T-cell (primary cell): ENCODE data around the gene ITLN1. TPM values are rescaled to one million over a fixed set of nuclear protein-coding genes. Genes with fewer than 3 reads are reported as not detected.

Experiments
- ATAC-seq, 4 experiments: fragments of 200-7000 bp in 3 of 4; fragments of 150-1000 bp in 1 of 4; cut with Tn5 transposase; replicated peaks in 1 of 4; 1 replicate in 3 of 4; 2 replicates in 1 of 4; pipeline ENCODE4 v1.10.0; 2021; ENCODE audit warnings: moderate library complexity in 3 of 4, mild to moderate bottlenecking in 2 of 4, moderate number of reproducible peaks in 1 of 4
- CTCF ChIA-PET, 2 donors: fragments of 300-600 bp; sonication (Branson Sonifier 250); formaldehyde crosslinking; loops; one replicate each; lab custom pipeline; 2022; ENCODE audit warnings: antibody characterized with exemption in 2 of 2; lab: Charles Lee
- POLR2A ChIA-PET, 2 donors: fragments of 300-600 bp; sonication (Branson Sonifier 250); formaldehyde crosslinking; loops; one replicate each; lab custom pipeline; 2022; ENCODE audit warnings: antibody characterized with exemption in 2 of 2; lab: Charles Lee
- DNase-seq, 35 experiments: peaks; one replicate each; pipeline versions ENCODE4 v3.0.0 to v3.0.0-alpha.2; 2013 to 2023
- H3K27ac ChIP-seq: one replicate; pipeline ENCODE4 v1.5.1; 2013; ENCODE audit warnings: low read length
- H3K27me3 ChIP-seq, 2 experiments: replicated peaks in 1 of 2; 1 replicate in 1 of 2; 2 replicates in 1 of 2; pipeline versions ENCODE4 v1.6.1 to v1.7.0; 2013; ENCODE audit warnings: low read length in 1 of 2, mixed read lengths in 1 of 2; ENCODE audit not compliant: control insufficient read depth in 2 of 2, insufficient read depth in 2 of 2; ENCODE audit errors: extremely low read depth in 1 of 2
- H3K36me3 ChIP-seq, 2 donors: 1 replicate in 1 of 2; 2 replicates in 1 of 2; pipeline versions ENCODE4 v1.6.1 to v1.7.0; 2013; ENCODE audit warnings: low read length in 1 of 2; ENCODE audit not compliant: control insufficient read depth in 2 of 2, insufficient read depth in 1 of 2; ENCODE audit errors: extremely low read depth in 1 of 2
- H3K4me1 ChIP-seq, 2 experiments: 1 replicate in 1 of 2; 2 replicates in 1 of 2; pipeline versions ENCODE4 v1.6.1 to v1.7.0; 2013; ENCODE audit warnings: low read length in 2 of 2, mixed read lengths in 1 of 2; ENCODE audit not compliant: insufficient read depth in 2 of 2, control insufficient read depth in 1 of 2; ENCODE audit errors: extremely low read depth in 1 of 2
- H3K4me3 ChIP-seq, 2 donors: 1 replicate in 1 of 2; 2 replicates in 1 of 2; pipeline versions ENCODE4 v1.5.1 to v1.7.0; 2013; ENCODE audit warnings: mild to moderate bottlenecking in 2 of 2, low read length in 1 of 2, moderate library complexity in 1 of 2; ENCODE audit not compliant: control insufficient read depth in 1 of 2; ENCODE audit errors: extremely low read depth in 1 of 2
- H3K9me3 ChIP-seq: 2 replicates; pipeline ENCODE4 v1.7.0; 2013
- H3K27ac Mint-ChIP-seq, 2 donors: one replicate each; pipeline ENCODE4 v1.8.0; 2020 to 2021; ENCODE audit warnings: mild to moderate bottlenecking in 2 of 2, mixed read lengths in 2 of 2
- H3K27me3 Mint-ChIP-seq, 2 donors: one replicate each; pipeline ENCODE4 v1.8.0; 2021 to 2022; ENCODE audit warnings: mixed read lengths in 2 of 2
- H3K36me3 Mint-ChIP-seq: one replicate; pipeline ENCODE4 v1.8.0; 2021; ENCODE audit warnings: mixed read lengths
- H3K4me1 Mint-ChIP-seq, 3 donors: one replicate each; pipeline ENCODE4 v1.8.0; 2020 to 2022; ENCODE audit warnings: mixed read lengths in 3 of 3, mild to moderate bottlenecking in 1 of 3
- H3K4me3 Mint-ChIP-seq, 3 donors: one replicate each; pipeline ENCODE4 v1.8.0; 2020 to 2022; ENCODE audit warnings: mild to moderate bottlenecking in 3 of 3, mixed read lengths in 3 of 3, moderate library complexity in 3 of 3
- H3K9me3 Mint-ChIP-seq, 3 donors: one replicate each; pipeline ENCODE4 v1.8.0; 2020 to 2022; ENCODE audit warnings: mixed read lengths in 3 of 3
- WGBS: methylation state at CpG from one replicate; pipeline ENCODE4 v1.1.5; 2013; ENCODE audit warnings: missing lambda C conversion rate; ENCODE audit not compliant: insufficient coverage; 5-methylcytosine and 5-hydroxymethylcytosine counted together
- total RNA-seq, 35 experiments: library from RNA in 6 of 35; stranded (reverse) in 6 of 35; fragments of 120-200 nt in 1 of 35; gene quantifications; one replicate each; pipeline versions ENCODE4 v1.2.1 to v1.2.4 and lab custom pipeline; 2013 to 2026

ITLN1 gene
- total RNA-seq, 5 donors from 2014 or later (not counting 1 experiment from before 2014, with no cell fraction given): not detected

- Histone ChIP-seq H3K4me3 (no peak overlapping the region), H3K4me1 (peaks cover 3 to 18% of the 10 kb centered on the region in 2 experiments), H3K27ac (no peak overlapping the region), H3K27me3 (peaks cover 0 to 3% of the 10 kb centered on the region in 2 experiments), H3K36me3 (peaks cover 0 to under 1% of the 10 kb centered on the region in 2 donors), H3K9me3 (no peaks in the 10 kb centered on the region)
- Mint-ChIP-seq H3K9me3 (peaks cover 0 to 3% (median 0%) of the 10 kb centered on the region in 3 donors), H3K27me3 (peaks cover 0 to 1% of the 10 kb centered on the region in 2 donors), H3K4me1 (peaks cover 15 to 33% (median 19%) of the 10 kb centered on the region in 3 donors), H3K4me3 (no peak overlapping the region), H3K27ac (no peak overlapping the region), H3K36me3 (no peaks in the 10 kb centered on the region)
- ATAC-seq (no peak), DNase-seq (no peak)
- ChIA-PET POLR2A (no interaction called here), CTCF (no interaction called here)
- WGBS: 94% methylated on average over 8 of the region's 12 CpGs
Measured at GRCh38 chr1:160846281-160846680, 38.7 kb downstream of the ITLN1 start.

DNA sequence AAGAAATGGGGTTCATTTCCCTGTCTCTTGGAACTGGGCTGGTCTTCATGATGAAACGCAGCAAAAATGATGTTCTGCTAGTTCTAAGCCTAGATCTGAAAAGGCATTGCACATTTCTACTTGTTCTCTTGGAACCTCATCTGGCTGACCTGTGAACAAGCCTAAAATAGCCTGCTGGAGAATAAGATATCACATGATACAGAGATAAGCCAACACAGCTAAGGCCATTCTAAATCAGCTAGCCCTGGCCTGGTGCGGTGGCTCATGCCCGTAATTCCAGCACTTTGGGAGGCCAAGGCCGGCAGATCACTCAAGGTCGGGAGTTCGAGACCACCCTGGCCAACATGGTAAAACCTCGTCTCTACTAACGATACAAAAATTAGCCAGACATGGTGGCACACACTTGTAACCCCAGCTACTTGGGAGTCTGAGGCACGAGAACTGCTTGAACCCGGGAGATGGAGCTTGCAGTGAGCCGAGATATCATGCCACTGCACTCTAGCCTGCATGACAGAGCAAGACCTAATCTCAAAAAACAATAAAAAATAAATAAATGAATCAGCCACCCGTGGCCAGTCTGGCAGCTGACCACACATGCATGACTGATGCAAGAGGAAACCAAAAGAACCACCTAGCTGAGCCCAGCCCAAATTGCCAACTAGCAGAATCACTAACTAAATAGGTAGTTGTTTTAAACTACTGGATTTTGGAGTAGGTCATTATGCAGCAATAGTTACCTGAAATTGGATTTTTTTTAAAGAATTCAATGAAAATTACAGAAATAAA lies 40.3 kb downstream of the ITLN1 start:
- Mint-ChIP-seq H3K9me3 (peaks cover 0 to 3% (median 0%) of the 10 kb centered on the region in 3 donors), H3K27ac (no peak overlapping the region), H3K4me1 (peaks cover 20 to 38% (median 25%) of the 10 kb centered on the region in 3 donors), H3K4me3 (no peak overlapping the region), H3K27me3 (peaks cover 0 to 1% of the 10 kb centered on the region in 2 donors), H3K36me3 (no peaks in the 10 kb centered on the region)
- ChIA-PET CTCF (interaction anchor here in 1 of 2 donors (1.4 kb wide), 1 partner anchor 10 kb away, joined by 6 read pairs; no protein-coding TSS in a partner anchor), POLR2A (interaction anchor here in 1 of 2 donors (0.6 kb wide), 1 partner anchor 161 kb away, joined by 3 read pairs; no protein-coding TSS in a partner anchor)
- H3K4me1 ChIP-seq: peaks cover 3 to 26% of the 10 kb centered on the region in 2 experiments
- H3K27ac ChIP-seq: no peak overlapping the region
- ATAC-seq (no peak), DNase-seq (no peak)
- H3K27me3 ChIP-seq: peaks cover 0 to 3% of the 10 kb centered on the region in 2 experiments
- 100% methylated on average over 11 of the region's 12 CpGs for WGBS
- no peak overlapping the region for H3K4me3 ChIP-seq
- peaks cover 0 to 6% of the 10 kb centered on the region in 2 donors for H3K36me3 ChIP-seq
- H3K9me3 ChIP-seq: no peaks in the 10 kb centered on the region

DNA sequence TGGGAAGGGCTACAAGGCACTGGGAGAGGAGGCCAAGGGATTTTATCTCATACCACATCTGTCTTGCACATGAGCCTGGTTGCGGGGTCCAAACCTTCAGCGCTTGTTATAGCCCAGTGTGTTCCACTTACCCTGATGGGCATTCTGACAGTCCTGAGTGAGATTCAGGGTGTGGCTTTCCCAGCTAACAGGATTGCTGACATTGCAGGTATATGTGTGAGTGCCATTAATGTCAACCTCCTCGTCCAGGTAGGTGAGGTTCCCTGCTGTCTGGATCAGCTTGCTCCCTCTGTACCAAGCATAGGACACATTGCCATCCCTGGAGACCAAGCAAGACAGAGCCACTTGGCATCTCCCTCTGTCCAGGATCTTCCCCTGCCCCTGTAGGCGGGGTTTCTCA lies 43.9 kb downstream of the ITLN1 start:
- Histone ChIP-seq H3K4me3 (no peak overlapping the region), H3K36me3 (peaks cover 0 to 6% of the 10 kb centered on the region in 2 donors), H3K9me3 (no peaks in the 10 kb centered on the region), H3K4me1 (peaks cover 32 to 56% of the 10 kb centered on the region in 2 experiments), H3K27ac (no peak overlapping the region), H3K27me3 (no peaks in the 10 kb centered on the region)
- DNase-seq (no peak), ATAC-seq (no peak)
- CTCF ChIA-PET: interaction anchor here in 1 of 2 donors (1.0 kb wide), 2 partner anchors 36 to 222 kb away, joined by 3 to 4 read pairs; no protein-coding TSS in a partner anchor
- POLR2A ChIA-PET: no interaction called here
- no peaks in the 10 kb centered on the region for H3K36me3 Mint-ChIP-seq
- H3K4me1 Mint-ChIP-seq: peaks cover 54 to 66% (median 55%) of the 10 kb centered on the region in 3 donors
- H3K27ac Mint-ChIP-seq: no peak overlapping the region
- peaks cover 0 to 1% of the 10 kb centered on the region in 2 donors for H3K27me3 Mint-ChIP-seq
- 100% methylated on average over 3 of the region's 4 CpGs for WGBS
- no peak overlapping the region for H3K4me3 Mint-ChIP-seq
- no peaks in the 10 kb centered on the region for H3K9me3 Mint-ChIP-seq

GRCh38 chr1:160839746-160840145 lies 45.2 kb downstream of the ITLN1 start:
- Mint-ChIP-seq H3K4me3 (peak overlapping the region in 1 of 3 donors; percentile 52), H3K4me1 (peaks cover 65 to 71% (median 66%) of the 10 kb centered on the region in 3 donors), H3K9me3 (no peaks in the 10 kb centered on the region), H3K36me3 (no peaks in the 10 kb centered on the region), H3K27ac (peak overlapping the region; percentile 62 to 96), H3K27me3 (no peaks in the 10 kb centered on the region)
- ChIA-PET CTCF (interaction anchor here (0.5 to 7.2 kb wide), 7 partner anchors 37 to 221 kb away, joined by 3 to 73 read pairs (median 3); partner anchors contain the start of gene ITLN2 (in 1 of the 2)), POLR2A (interaction anchor here in 1 of 2 donors (0.6 kb wide), 1 partner anchor 478 kb away, joined by 3 read pairs; no protein-coding TSS in a partner anchor)
- no peak for ATAC-seq
- H3K9me3 ChIP-seq: no peaks in the 10 kb centered on the region
- no peak for DNase-seq
- WGBS: 100% methylated on average over 1 of the region's 2 CpGs
- peaks cover 42 to 65% of the 10 kb centered on the region in 2 experiments for H3K4me1 ChIP-seq
- H3K4me3 ChIP-seq: no peak overlapping the region
- no peak overlapping the region for H3K27ac ChIP-seq
- H3K27me3 ChIP-seq: no peaks in the 10 kb centered on the region
- H3K36me3 ChIP-seq: peaks cover 0 to 6% of the 10 kb centered on the region in 2 donors

- Histone ChIP-seq H3K4me1 (peaks cover 46 to 69% of the 10 kb centered on the region in 2 experiments), H3K27me3 (no peaks in the 10 kb centered on the region), H3K36me3 (peaks cover 0 to 8% of the 10 kb centered on the region in 2 donors), H3K27ac (peak overlapping the region; percentile 88), H3K9me3 (no peaks in the 10 kb centered on the region), H3K4me3 (peak overlapping the region in 1 of 2 donors; percentile 19)
- POLR2A ChIA-PET: no interaction called here
- Mint-ChIP-seq H3K9me3 (no peaks in the 10 kb centered on the region), H3K4me1 (peaks cover 70 to 78% (median 74%) of the 10 kb centered on the region in 3 donors), H3K27me3 (no peaks in the 10 kb centered on the region), H3K4me3 (peak overlapping the region; percentile 47 to 72 (median 47)), H3K36me3 (no peaks in the 10 kb centered on the region), H3K27ac (peak overlapping the region; percentile 94 to 96)
- WGBS: 25% methylated on average over 4 of the region's 7 CpGs
- ATAC-seq (no peak), DNase-seq (peak in 3 of 35 experiments; percentile 22 to 50 (median 29))
- CTCF ChIA-PET: interaction anchor here (0.5 to 7.2 kb wide), 7 partner anchors 38 to 259 kb away, joined by 3 to 73 read pairs (median 4); partner anchors contain the start of genes ITLN2 (in 2 of the 2) and KLHDC9 (in 1 of the 2)
Measured at GRCh38 chr1:160838888-160839287, 46.1 kb downstream of the ITLN1 start.
